SH-SY5Y (cell line): Measurements from ENCODE around the gene DNAH10.

Experiments used
- GATA2 ChIP-seq: IDR thresholded peaks from 2 replicates; pipeline ENCODE4 v1.6.1; 2011; ENCODE audit warnings: mild to moderate bottlenecking, low read depth, low read length
- GATA3 ChIP-seq: IDR thresholded peaks from 2 replicates; pipeline ENCODE4 v1.6.1; 2011; ENCODE audit warnings: low read depth, mild to moderate bottlenecking, low read length, moderate library complexity

- no peak for TF ChIP-seq GATA3
- no peak for TF ChIP-seq GATA2
Measured at GRCh38 chr12:123843912-123844748, 82.0 kb downstream of the DNAH10 start.
